Peyer's patch (tissue), 4 donors: Measurements from ENCODE around the gene CORO7.

ENCODE experiments used
- POLR2A ChIP-seq, 2 donors: fragments of 450-650 bp; IDR thresholded peaks; one replicate each; pipeline ENCODE4 v1.5.1; 2017; ENCODE audit warnings: antibody characterized with exemption in 2 of 2, mild to moderate bottlenecking in 2 of 2, moderate library complexity in 2 of 2
- TF ChIP-seq, protein P1 (sequence below), 6 experiments: fragments of 450-650 bp in 4 of 6; fragments of 200-600 bp in 2 of 6; sonication (generic) in 1 of 6; IDR thresholded peaks; one replicate each; pipeline ENCODE4 v1.5.1; 2017 to 2019; ENCODE audit warnings: antibody characterized with exemption in 6 of 6, mild to moderate bottlenecking in 3 of 6, moderate library complexity in 1 of 6

DNA sequence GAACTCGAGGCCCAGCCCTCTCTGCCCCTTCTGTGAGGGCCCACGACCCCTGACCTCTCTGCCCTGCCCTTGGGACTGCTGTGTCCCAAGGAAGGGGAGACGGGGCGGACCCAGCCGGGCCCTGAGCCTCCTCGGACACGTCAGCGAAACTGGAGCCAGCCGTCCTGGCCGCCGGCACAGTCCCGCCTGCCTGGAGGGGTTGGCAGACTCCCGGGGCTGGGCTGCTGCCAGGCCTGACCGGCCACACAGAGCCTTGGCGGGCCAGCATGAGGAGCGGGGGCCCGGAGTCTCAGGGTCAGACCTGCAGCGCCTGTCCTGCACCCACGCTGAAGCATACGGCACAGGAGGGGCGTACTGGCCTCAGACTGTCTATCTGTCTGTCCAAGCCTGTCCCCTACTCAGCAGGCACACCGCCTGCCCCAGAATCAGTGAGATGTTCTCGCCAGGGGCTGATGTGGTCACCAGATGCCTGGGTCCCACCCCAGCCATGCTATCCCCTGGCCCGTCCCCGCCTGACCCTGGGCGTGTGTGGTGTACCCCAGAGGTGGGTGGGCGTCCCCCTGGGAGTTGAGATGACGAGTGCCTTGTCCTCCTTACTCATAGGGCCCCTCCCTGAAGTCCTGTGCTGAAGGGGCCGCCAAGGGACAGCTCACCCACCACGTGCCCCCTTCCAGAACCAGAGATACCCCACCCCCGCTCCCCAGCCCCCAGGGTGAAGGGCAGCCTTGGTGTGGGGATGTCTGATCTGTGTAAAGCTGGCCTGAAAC lies 40.1 kb downstream of the CORO7 start:
- TF ChIP-seq, protein P1, sequence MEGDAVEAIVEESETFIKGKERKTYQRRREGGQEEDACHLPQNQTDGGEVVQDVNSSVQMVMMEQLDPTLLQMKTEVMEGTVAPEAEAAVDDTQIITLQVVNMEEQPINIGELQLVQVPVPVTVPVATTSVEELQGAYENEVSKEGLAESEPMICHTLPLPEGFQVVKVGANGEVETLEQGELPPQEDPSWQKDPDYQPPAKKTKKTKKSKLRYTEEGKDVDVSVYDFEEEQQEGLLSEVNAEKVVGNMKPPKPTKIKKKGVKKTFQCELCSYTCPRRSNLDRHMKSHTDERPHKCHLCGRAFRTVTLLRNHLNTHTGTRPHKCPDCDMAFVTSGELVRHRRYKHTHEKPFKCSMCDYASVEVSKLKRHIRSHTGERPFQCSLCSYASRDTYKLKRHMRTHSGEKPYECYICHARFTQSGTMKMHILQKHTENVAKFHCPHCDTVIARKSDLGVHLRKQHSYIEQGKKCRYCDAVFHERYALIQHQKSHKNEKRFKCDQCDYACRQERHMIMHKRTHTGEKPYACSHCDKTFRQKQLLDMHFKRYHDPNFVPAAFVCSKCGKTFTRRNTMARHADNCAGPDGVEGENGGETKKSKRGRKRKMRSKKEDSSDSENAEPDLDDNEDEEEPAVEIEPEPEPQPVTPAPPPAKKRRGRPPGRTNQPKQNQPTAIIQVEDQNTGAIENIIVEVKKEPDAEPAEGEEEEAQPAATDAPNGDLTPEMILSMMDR (IDR thresholded peaks at IDR 0.05): no peak
- TF ChIP-seq POLR2A (IDR thresholded peaks at IDR 0.05): no peak
